HG03432 (cell line): ENCODE measurements around the gene SIPA1L3.
"Not testable (repeated sequence)": the region's sequence is repeated elsewhere in the genome, so short reads cannot be mapped to it uniquely, and the experiment has no call there.

Experiments used
- ATAC-seq: cut with Tn5 transposase; IDR thresholded peaks from one replicate; pipeline ENCODE4 v1.9.1; 2021; ENCODE audit warnings: mild to moderate bottlenecking, moderate library complexity; ENCODE audit not compliant: unreplicated experiment

The SIPA1L3 gene

GRCh38 chr19:38224014-38224862, 317.2 kb downstream of the SIPA1L3 start, which contains the start of gene DPF1:
Gene DPF1, minus strand, starts transcription at chr19:38224222. Its CDS starts 80 bp downstream, at chr19:38224142.
- peak; percentile 76 for ATAC-seq

GRCh38 chr19:38224863-38225218, 317.8 kb downstream of the SIPA1L3 start:
- not testable (repeated sequence) for ATAC-seq

- ATAC-seq: no peak
Observed at GRCh38 chr19:38227287-38228004, 320.4 kb downstream of the SIPA1L3 start.

DNA sequence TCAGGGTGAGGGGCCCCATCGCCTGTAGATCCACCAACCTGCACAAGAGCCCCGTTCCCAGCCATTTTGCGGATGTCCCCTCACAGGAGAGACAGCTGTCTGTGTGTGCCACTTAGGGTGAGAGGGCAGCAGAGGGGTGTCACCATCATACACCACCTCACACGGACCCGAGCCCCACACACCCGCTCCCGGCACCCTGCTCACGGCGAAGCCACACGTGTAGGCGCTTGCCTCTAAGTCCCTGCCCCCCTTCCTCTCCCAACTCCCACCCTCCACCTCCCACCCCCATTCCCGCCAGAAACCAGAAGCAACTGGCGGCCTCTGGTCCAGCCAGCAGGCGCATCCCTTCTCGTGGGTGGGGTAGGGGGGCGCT, 321.0 kb downstream of the SIPA1L3 start:
- ATAC-seq: no peak

DNA sequence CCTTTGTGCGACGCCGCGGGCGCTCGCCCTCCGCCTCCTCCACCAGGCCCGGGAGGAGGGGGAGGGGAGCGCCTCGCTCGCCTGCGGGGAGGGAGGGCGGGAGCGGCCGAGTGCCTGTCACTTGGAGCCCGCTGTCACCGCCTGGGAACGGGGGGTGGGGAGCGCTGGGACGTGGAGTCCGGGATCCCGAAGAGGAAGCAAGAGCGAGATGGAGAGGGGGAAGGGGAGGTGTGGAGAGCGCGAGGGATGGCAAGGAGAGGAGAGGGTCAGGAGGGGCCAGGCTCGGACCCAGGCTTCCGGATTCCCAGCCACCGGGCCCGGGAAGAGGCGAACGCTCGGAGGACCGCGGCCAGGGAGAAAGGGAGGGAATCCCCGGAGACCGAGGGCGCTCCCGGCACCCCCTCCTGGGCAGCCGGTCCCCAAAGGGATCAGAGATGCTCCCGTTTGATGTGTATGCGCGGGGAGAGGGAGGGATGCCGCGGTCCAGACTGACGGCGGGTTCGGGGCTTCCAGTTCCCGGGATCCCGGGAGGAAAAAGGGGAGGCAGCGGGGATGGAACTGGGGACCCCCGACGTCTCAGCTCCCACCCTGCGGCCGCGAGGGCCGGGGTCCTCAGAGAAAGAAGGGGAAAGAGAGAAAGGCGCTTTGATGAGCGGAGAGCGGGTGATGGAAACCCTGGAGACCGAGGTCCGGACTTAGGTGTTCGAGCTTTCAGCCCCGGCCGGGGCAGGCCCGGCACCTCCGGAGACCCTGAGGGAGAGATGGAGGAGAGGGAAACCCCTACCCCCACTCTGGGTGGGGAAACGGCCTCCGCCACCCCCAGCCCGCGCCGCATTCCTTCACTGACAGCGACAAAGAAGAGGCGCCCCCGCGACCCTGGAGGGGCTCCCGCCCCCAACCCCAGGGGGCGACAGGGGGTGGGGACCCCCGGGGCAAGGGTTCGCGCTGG, 321.8 kb downstream of the SIPA1L3 start:
- no peak for ATAC-seq

DNA sequence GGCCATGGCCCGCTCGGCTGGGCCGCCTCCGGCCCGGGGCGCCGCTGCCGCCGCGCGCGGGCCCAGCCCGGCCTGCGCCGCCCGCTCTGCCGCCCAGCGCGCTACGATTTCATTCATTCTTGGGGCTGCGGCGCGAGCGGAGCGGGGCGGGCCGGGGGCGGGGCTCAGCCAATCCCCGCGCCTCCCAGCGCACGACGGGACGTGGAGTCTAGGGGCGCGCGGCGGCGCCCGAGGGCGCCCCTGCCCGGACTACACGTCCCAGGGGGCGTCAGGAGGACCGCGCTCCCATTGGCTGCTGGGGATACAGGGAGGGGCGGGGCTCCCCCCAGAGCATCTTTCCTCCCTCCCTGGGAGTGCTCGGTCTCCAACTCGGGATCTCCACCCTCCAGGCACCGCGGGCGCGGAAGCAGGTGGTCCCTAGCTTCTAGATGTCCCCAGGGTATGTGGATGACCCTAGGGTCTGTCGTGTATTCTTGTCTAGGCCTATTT, 322.6 kb downstream of the SIPA1L3 start:
- peak; percentile 62 for ATAC-seq

- ATAC-seq: not testable (repeated sequence)
Observed at GRCh38 chr19:38230506-38231133, 323.6 kb downstream of the SIPA1L3 start.

- no peak for ATAC-seq
Observed at GRCh38 chr19:38231918-38232317, 324.9 kb downstream of the SIPA1L3 start.

GRCh38 chr19:38233740-38234251, 326.8 kb downstream of the SIPA1L3 start:
- ATAC-seq: no peak

GRCh38 chr19:38234615-38235014, 327.6 kb downstream of the SIPA1L3 start:
- no peak for ATAC-seq

- no peak for ATAC-seq
Observed at GRCh38 chr19:38239816-38240215, 332.8 kb downstream of the SIPA1L3 start.

DNA sequence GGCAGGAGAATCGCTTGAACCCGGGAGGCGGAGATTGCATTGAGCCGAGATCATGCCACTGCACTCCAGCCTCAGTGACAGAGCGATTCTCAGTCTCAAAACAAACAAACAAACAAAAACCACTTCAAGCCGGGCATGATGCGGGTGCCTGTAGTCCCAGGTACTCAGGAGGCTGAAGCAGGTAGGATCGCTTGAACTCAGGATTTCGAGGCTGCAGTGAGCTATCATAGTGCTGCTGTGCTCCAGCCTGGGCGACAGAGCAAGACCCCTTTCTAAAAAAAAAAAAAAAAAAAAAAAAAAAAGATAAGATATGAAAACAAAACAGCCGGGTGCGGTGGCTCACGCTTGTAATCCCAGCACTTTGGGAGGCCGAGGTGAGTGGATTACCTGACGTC, 336.3 kb downstream of the SIPA1L3 start:
- no peak for ATAC-seq

DNA sequence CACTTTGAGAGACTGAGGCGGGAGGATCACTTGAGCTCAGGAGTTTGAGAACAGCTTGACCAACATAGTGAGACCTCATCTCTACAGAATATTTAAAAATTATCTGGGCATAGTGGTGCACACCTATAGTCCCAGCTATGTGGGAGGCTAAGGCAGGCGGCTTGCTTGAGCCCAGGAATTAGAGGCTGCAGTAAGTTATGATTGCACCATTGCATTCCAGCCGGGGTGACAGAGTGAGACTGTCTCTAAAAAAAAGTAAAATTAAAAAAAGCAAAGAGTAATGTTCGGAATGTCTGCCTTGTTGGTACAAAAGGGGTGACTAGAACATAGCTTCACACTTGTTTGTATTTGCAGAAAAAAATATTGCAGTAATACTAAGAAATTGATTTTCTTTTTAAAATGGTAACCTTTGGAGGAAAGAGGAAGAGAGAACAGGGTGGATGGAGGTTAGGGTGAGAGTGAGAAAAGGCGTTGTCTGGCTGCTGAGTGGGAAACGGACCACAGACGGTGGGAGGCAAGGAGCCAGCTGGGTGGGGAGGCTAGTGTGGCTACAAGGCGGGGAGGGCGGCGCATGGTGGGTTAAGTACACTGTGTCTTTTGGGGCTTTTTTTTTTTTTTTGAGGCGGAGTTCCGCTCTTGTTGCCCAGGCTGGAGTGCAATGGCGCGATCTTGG, 339.0 kb downstream of the SIPA1L3 start:
- ATAC-seq: no peak

DNA sequence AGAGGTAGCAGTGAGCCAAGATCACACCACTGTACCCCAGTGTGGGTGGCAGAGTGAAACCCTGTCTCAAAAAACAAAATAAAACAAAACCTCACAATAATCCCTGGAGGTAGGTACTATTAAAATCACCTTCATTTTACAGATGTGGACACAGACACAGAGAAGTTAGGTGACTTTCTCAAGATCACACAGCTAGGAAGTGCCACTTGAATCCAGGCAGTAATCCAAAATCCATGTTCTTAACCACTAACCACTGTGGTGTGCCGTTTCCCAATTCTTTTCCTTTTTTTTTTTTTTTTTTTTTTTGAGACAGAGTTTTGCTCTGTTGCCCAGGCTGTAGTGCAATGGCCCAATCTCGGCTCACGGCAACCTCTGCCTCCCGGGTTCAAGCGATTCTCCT, 340.1 kb downstream of the SIPA1L3 start:
- no peak for ATAC-seq

DNA sequence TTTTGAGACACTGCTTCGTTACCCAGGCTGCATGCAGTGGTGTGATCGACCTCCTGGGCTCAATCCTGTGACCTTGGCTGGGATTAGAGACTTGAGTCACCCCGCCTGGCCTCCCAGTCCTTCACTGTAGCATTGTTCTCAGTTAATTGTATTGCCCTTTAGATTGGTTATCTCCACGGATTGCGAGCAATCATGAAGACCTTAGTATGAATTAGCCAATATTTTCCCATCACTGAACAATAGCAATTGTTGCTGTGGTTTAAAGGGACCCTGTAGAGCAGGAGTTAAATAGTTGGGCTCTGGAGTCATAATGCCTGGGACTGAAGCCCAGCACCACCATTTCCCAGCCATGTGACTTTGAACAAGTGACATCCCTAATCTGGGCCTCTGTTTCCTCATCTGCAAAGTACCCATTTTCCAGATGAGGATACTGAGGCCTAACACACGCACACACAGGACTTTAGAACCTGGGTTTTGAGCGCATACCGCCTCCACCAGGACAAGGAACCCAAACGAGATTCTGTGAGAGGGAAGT, 340.8 kb downstream of the SIPA1L3 start:
- no peak for ATAC-seq

GRCh38 chr19:38248421-38248820, 341.4 kb downstream of the SIPA1L3 start:
- no peak for ATAC-seq

- no peak for ATAC-seq
Observed at GRCh38 chr19:38250428-38250820, 343.4 kb downstream of the SIPA1L3 start.

DNA sequence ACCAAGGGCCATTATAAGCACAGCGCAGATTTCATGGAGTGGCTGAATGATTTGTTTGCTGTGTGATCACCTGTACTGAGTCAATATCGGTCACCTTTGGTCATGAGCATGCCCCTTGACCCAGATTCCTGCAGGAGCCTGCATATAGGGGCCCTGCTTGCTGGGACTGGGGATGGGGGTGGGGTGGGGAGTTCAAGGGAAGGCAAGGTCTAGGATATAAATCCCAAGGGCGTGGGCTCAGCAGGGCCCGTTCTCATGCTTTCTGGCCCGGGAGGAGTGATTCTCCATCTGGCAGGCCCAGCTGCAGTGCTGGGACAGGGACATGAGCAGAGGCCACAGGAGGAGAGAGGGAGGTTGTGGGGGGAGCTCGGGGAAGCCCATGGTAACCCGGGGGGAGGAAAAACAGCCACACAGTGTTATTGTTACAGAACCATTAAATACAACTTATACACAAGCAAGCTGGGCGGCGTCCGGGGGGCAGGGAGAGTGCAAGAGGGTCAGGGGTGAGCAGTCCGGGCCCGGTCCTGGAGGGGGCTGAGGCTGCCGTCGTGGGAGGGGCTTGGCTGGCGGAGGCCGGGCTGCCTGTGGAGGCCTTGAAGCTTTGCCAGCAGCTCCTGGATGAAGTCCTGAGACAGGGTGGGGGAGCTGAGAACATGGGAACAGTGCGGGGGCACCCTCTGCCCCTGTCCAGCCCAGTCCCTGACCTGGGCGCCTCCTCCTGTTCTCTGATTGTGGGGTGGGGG, 344.0 kb downstream of the SIPA1L3 start:
- no peak for ATAC-seq

- no peak for ATAC-seq
Observed at GRCh38 chr19:38251564-38252051, 344.6 kb downstream of the SIPA1L3 start.
